ENCODE measurements around the gene DEDD. TPM values are rescaled to one million over a fixed set of nuclear protein-coding genes. Genes with fewer than 3 reads are reported as not detected.

The DEDD gene
- total RNA-seq, 1 experiment from 2014 or later = 39.2 TPM

- no peak for ATAC-seq
- CTCF ChIA-PET = interaction anchor here (1.1 kb wide), 1 partner anchor 10 kb away, joined by 4 read pairs; no protein-coding TSS in a partner anchor
- H3K27me3 Mint-ChIP-seq (ENCODE audit: low read depth) = no peaks in the 10 kb centered on the region
- no peak for TF ChIP-seq ZNF263 (CRISPR knock-in tag; IDR thresholded peaks at IDR 0.05; ENCODE audit: low read depth)
- no peak for TF ChIP-seq ZNF416 (CRISPR knock-in tag; IDR thresholded peaks at IDR 0.05)
- H3K36me3 Mint-ChIP-seq = peaks cover 54% of the 10 kb centered on the region
- H3K4me3 Mint-ChIP-seq = no peak overlapping the region
- H3K27ac Mint-ChIP-seq = no peak overlapping the region
- POLR2A ChIA-PET = interaction anchor here (1.0 to 1.8 kb wide), 2 partner anchors 11 to 12 kb away, joined by 4 to 5 read pairs; no protein-coding TSS in a partner anchor
- no peaks in the 10 kb centered on the region for H3K9me3 Mint-ChIP-seq
- no peak for DNase-seq (ENCODE audit: low spot score)
- H3K4me1 Mint-ChIP-seq = peaks cover 20% of the 10 kb centered on the region
These were observed 11.3 kb downstream of the DEDD start for GRCh38 chr1:161121042-161121650.

GRCh38 chr1:161119092-161119903 is 13.2 kb downstream of the DEDD start:
- ATAC-seq (peak; percentile 75), DNase-seq (ENCODE audit: low spot score) (peak; percentile 25)
- Mint-ChIP-seq H3K4me1 (peaks cover 25% of the 10 kb centered on the region), H3K4me3 (peak overlapping the region; percentile 96), H3K27me3 (ENCODE audit: low read depth) (no peaks in the 10 kb centered on the region), H3K36me3 (peaks cover 49% of the 10 kb centered on the region), H3K9me3 (no peaks in the 10 kb centered on the region), H3K27ac (peak overlapping the region; percentile 94)
- TF ChIP-seq TP53 (CRISPR knock-in tag; IDR thresholded peaks at IDR 0.05) (no peak), CTCF (IDR thresholded peaks at IDR 0.05) (0 out of 2 replicates have a peak, but pooled peaks have one; percentile 5)
- CTCF ChIA-PET = interaction anchor here (0.6 to 2.5 kb wide), 7 partner anchors 13 to 98 kb away, joined by 3 to 18 read pairs (median 3); partner anchors contain the start of genes B4GALT3, DEDD, F11R and NECTIN4
- POLR2A ChIA-PET = interaction anchor here (1.1 kb wide), 1 partner anchor 21 kb away, joined by 3 read pairs; no protein-coding TSS in a partner anchor

- ChIA-PET POLR2A (interaction anchor here (0.5 to 1.2 kb wide), 7 partner anchors 10 to 256 kb away, joined by 3 to 12 read pairs (median 4); partner anchors contain the start of genes DEDD and SDHC), CTCF (interaction anchor here (0.7 to 2.5 kb wide), 5 partner anchors 15 to 437 kb away, joined by 3 to 18 read pairs (median 5); partner anchors contain the start of genes DEDD and KLHDC9)
- H3K27me3 Mint-ChIP-seq (ENCODE audit: low read depth) = no peaks in the 10 kb centered on the region
- no peaks in the 10 kb centered on the region for H3K9me3 Mint-ChIP-seq
- peak within 1 kb of the TSS; percentile 94 for H3K27ac Mint-ChIP-seq
- H3K4me1 Mint-ChIP-seq = peaks cover 28% of the 10 kb centered on the region
- DNase-seq (ENCODE audit: low spot score) (peak; percentile 92), ATAC-seq (peak; percentile 81)
- H3K4me3 Mint-ChIP-seq = peak within 1 kb of the TSS; percentile 96
- peaks cover 35% of the 10 kb centered on the region for H3K36me3 Mint-ChIP-seq
- TF ChIP-seq RORB (CRISPR knock-in tag; IDR thresholded peaks at IDR 0.05) (no peak), GABPB1 (CRISPR knock-in tag; IDR thresholded peaks at IDR 0.05) (peak; percentile 91), FOXJ3 (CRISPR knock-in tag; IDR thresholded peaks at IDR 0.05; ENCODE audit: borderline replicate concordance) (no peak), SP1 (CRISPR knock-in tag; conservative IDR thresholded peaks at IDR 0.05) (peak; percentile 98), ELF4 (CRISPR knock-in tag; IDR thresholded peaks at IDR 0.05; ENCODE audit: low read depth) (no peak), ATF1 (CRISPR knock-in tag; IDR thresholded peaks at IDR 0.05) (no peak), ARID4B (CRISPR knock-in tag; IDR thresholded peaks at IDR 0.05; ENCODE audit: borderline replicate concordance) (no peak; the same call in 1 of the 2 replicates), NFATC4 (CRISPR knock-in tag; IDR thresholded peaks at IDR 0.05) (no peak), IRF1 (CRISPR knock-in tag; IDR thresholded peaks at IDR 0.05) (0 out of 2 replicates have a peak, but pooled peaks have one; percentile 52), ZNF281 (CRISPR knock-in tag; IDR thresholded peaks at IDR 0.05) (no peak)
These were observed 14.5 kb downstream of the DEDD start, which contains the start of the genes NIT1 and PFDN2 for GRCh38 chr1:161117759-161118581. NIT1 (plus strand) TSS chr1:161118105; CDS start chr1:161118177, 72 bp downstream. PFDN2 (minus strand) TSS chr1:161118037; CDS start chr1:161118026, 11 bp downstream.

All from WTC11 (cell line).